H1 (cell line): ENCODE data around the gene MFN1. TPM values are rescaled to one million over a fixed set of nuclear protein-coding genes. Genes with fewer than 3 reads are reported as not detected.
A peak's percentile ranks its signal among the peaks of the same experiment; 100 is the strongest.

Experiments
- CTCF ChIA-PET: fragments of 300-600 bp; sonication (Branson Sonifier 250); formaldehyde crosslinking; loops from one replicate; lab custom pipeline; 2021; ENCODE audit not compliant: partially characterized antibody; lab: Charles Lee
- POLR2A ChIA-PET: fragments of 300-600 bp; sonication (Branson Sonifier 250); formaldehyde crosslinking; loops from one replicate; lab custom pipeline; 2021; ENCODE audit warnings: inconsistent platforms; ENCODE audit not compliant: partially characterized antibody; lab: Charles Lee
- DNase-seq, 2 experiments: peaks; one replicate each; pipeline versions ENCODE4 v3.0.0 to v3.0.0-alpha.2; 2010 to 2022; ENCODE audit warnings: low spot score in 2 of 2, low read depth in 1 of 2, mixed read lengths in 1 of 2
- FAIRE-seq: peaks from 2 replicates; lab custom pipeline; 2011; peaks lifted over from hg19 to GRCh38; lab: Jason Lieb, UNC
- H2AFZ ChIP-seq: 2 replicates; pipeline ENCODE4 v1.8.1; 2012; ENCODE audit warnings: low read length, inconsistent platforms
- H2AK5ac ChIP-seq: 2 replicates; pipeline ENCODE4 v1.6.1; 2013; ENCODE audit warnings: low read depth, low read length
- H2BK120ac ChIP-seq: replicated peaks from 2 replicates; pipeline ENCODE3; 2013; ENCODE audit warnings: low read depth, low read length, inconsistent platforms
- H2BK12ac ChIP-seq: 2 replicates; pipeline ENCODE4 v1.6.1; 2013; ENCODE audit warnings: low read depth, low read length
- H2BK15ac ChIP-seq: 2 replicates; pipeline ENCODE4 v1.6.1; 2013; ENCODE audit warnings: low read length
- H2BK20ac ChIP-seq: 2 replicates; pipeline ENCODE4 v1.6.1; 2013; ENCODE audit warnings: low read length
- H2BK5ac ChIP-seq: 2 replicates; pipeline ENCODE4 v1.6.1; 2013; ENCODE audit warnings: low read depth, low read length
- H3K14ac ChIP-seq: 2 replicates; pipeline ENCODE4 v1.6.1; 2013; ENCODE audit warnings: inconsistent platforms; ENCODE audit not compliant: insufficient read length
- H3K18ac ChIP-seq: 2 replicates; pipeline ENCODE4 v1.6.1; 2013; ENCODE audit warnings: low read length; ENCODE audit errors: extremely low read depth
- H3K23ac ChIP-seq: 2 replicates; pipeline ENCODE4 v1.6.1; 2013; ENCODE audit warnings: inconsistent platforms; ENCODE audit not compliant: insufficient read length
- H3K23me2 ChIP-seq: 2 replicates; pipeline ENCODE4 v1.6.1; 2013; ENCODE audit warnings: low read depth, low read length
- H3K27ac ChIP-seq: 2 replicates; pipeline ENCODE4 v1.6.1; 2011; ENCODE audit warnings: low read depth, low read length, inconsistent platforms
- H3K27me3 ChIP-seq, 4 experiments: replicated peaks in 1 of 4; 1 replicate in 1 of 4; 2 replicates in 3 of 4; pipeline versions ENCODE4 v1.6.1 to v1.8.1; 2011 to 2013; ENCODE audit warnings: low read length in 3 of 4, mild to moderate bottlenecking in 3 of 4, inconsistent platforms in 2 of 4, mixed read lengths in 2 of 4, moderate library complexity in 1 of 4; ENCODE audit not compliant: control insufficient read depth in 3 of 4, insufficient read depth in 3 of 4; ENCODE audit errors: extremely low read depth in 1 of 4
- H3K36me3 ChIP-seq, 4 experiments: 2 replicates each; pipeline versions ENCODE4 v1.6.1 to v1.8.1; 2011 to 2013; ENCODE audit warnings: mild to moderate bottlenecking in 4 of 4, low read length in 3 of 4, moderate library complexity in 2 of 4, control low read depth in 1 of 4, inconsistent platforms in 1 of 4; ENCODE audit not compliant: insufficient read depth in 4 of 4, control insufficient read depth in 2 of 4
- H3K4ac ChIP-seq: replicated peaks from 2 replicates; pipeline ENCODE3; 2013; ENCODE audit warnings: low read length, low read depth, mixed read lengths, inconsistent platforms; ENCODE audit not compliant: insufficient read length
- H3K4me1 ChIP-seq, 4 experiments: replicated peaks in 1 of 4; 1 replicate in 1 of 4; 2 replicates in 3 of 4; pipeline versions ENCODE4 v1.6.1 to v1.8.1; 2011 to 2013; ENCODE audit warnings: low read length in 3 of 4, inconsistent platforms in 2 of 4, mixed read lengths in 1 of 4; ENCODE audit not compliant: insufficient read depth in 4 of 4, control insufficient read depth in 3 of 4
- H3K4me2 ChIP-seq, 2 experiments: 2 replicates each; pipeline versions ENCODE4 v1.6.1 to v1.8.1; 2011 to 2013; ENCODE audit warnings: low read depth in 2 of 2, low read length in 2 of 2, control low read depth in 1 of 2, inconsistent platforms in 1 of 2, mild to moderate bottlenecking in 1 of 2; ENCODE audit not compliant: insufficient read depth in 1 of 2
- H3K4me3 ChIP-seq, 4 experiments: fragments of 200-600, 300-600 bp in 1 of 4; sonication (generic), shearing (Covaris generic), sonication (Bioruptor Twin) in 1 of 4; 2 replicates each; pipeline versions ENCODE4 v1.5.1 to v1.8.1; 2011 to 2016; ENCODE audit warnings: low read length in 4 of 4, low read depth in 3 of 4, control low read depth in 2 of 4, inconsistent platforms in 2 of 4, mild to moderate bottlenecking in 2 of 4, mixed read lengths in 1 of 4, moderate library complexity in 1 of 4; ENCODE audit not compliant: insufficient read depth in 2 of 4; ENCODE audit errors: extremely low read depth in 1 of 4
- H3K56ac ChIP-seq: replicated peaks from 2 replicates; pipeline ENCODE3; 2013; ENCODE audit warnings: low read depth, mild to moderate bottlenecking, mixed read lengths, low read length, inconsistent platforms; ENCODE audit not compliant: insufficient read length
- H3K79me1 ChIP-seq: 2 replicates; pipeline ENCODE4 v1.6.1; 2013; ENCODE audit warnings: low read depth, low read length, control low read depth
- H3K79me2 ChIP-seq, 2 experiments: 2 replicates each; pipeline versions ENCODE4 v1.6.1 to v1.8.1; 2012 to 2013; ENCODE audit warnings: low read length in 2 of 2, mild to moderate bottlenecking in 2 of 2, inconsistent platforms in 1 of 2; ENCODE audit not compliant: insufficient read depth in 2 of 2, control insufficient read depth in 1 of 2
- H3K9ac ChIP-seq, 4 experiments: replicated peaks in 1 of 4; 1 replicate in 1 of 4; 2 replicates in 3 of 4; pipeline versions ENCODE4 v1.6.1 to v1.8.1; 2011 to 2013; ENCODE audit warnings: low read depth in 3 of 4, low read length in 3 of 4, control low read depth in 2 of 4, mild to moderate bottlenecking in 2 of 4, moderate library complexity in 2 of 4, inconsistent platforms in 1 of 4; ENCODE audit errors: extremely low read depth in 1 of 4
- H3K9me3 ChIP-seq, 2 experiments: 2 replicates each; pipeline versions ENCODE4 v1.6.1 to v1.8.1; 2012 to 2013; ENCODE audit warnings: mild to moderate bottlenecking in 2 of 2, moderate library complexity in 2 of 2, control low read depth in 1 of 2, inconsistent platforms in 1 of 2, low read depth in 1 of 2, low read length in 1 of 2, mixed read lengths in 1 of 2; ENCODE audit not compliant: insufficient read depth in 2 of 2
- H4K20me1 ChIP-seq, 2 experiments: replicated peaks in 1 of 2; 2 replicates each; pipeline versions ENCODE3 to v1.8.1; 2011 to 2013; ENCODE audit warnings: inconsistent platforms in 2 of 2, low read length in 2 of 2, mild to moderate bottlenecking in 1 of 2; ENCODE audit not compliant: insufficient read depth in 2 of 2, control insufficient read depth in 1 of 2
- H4K5ac ChIP-seq: 2 replicates; pipeline ENCODE4 v1.6.1; 2013; ENCODE audit warnings: low read length, low read depth, mixed read lengths, inconsistent platforms; ENCODE audit not compliant: insufficient read length
- H4K8ac ChIP-seq: 2 replicates; pipeline ENCODE4 v1.8.0; 2013; ENCODE audit warnings: mild to moderate bottlenecking, moderate library complexity, low read length, inconsistent platforms; ENCODE audit not compliant: insufficient read depth; ENCODE audit errors: extremely low read depth
- H4K91ac ChIP-seq: replicated peaks from 2 replicates; pipeline ENCODE3; 2013; ENCODE audit warnings: low read length, mixed read lengths, inconsistent platforms; ENCODE audit not compliant: insufficient read length
- KDM4A ChIP-seq: IDR thresholded peaks from one replicate; pipeline ENCODE4 v1.7.1; 2012; ENCODE audit warnings: low read depth, mild to moderate bottlenecking, moderate library complexity, low read length, inconsistent platforms; ENCODE audit not compliant: severe bottlenecking
- SRF ChIP-seq: IDR thresholded peaks from 2 replicates; pipeline ENCODE4 v1.6.1; 2011; ENCODE audit warnings: mild to moderate bottlenecking, low read depth, low read length, moderate library complexity
- WGBS, 2 experiments: shearing (Covaris generic) in 1 of 2; methylation state at CpG; one replicate each; pipeline versions ENCODE4 v1.1.6 to v1.1.7; 2013 to 2015; ENCODE audit warnings: low lambda C conversion rate in 2 of 2, mixed read lengths in 2 of 2, inconsistent platforms in 1 of 2, low coverage in 1 of 2, missing lambda C conversion rate in 1 of 2; ENCODE audit not compliant: insufficient replicate concordance in 2 of 2, insufficient coverage in 1 of 2, insufficient read length in 1 of 2; ENCODE audit errors: extremely low coverage in 1 of 2, missing lambda C conversion rate in 1 of 2; 5-methylcytosine and 5-hydroxymethylcytosine counted together
- polyA plus RNA-seq, 7 experiments: library from polyadenylated mRNA; depleted of rRNA in 3 of 7; stranded (reverse) in 5 of 7; unstranded in 2 of 7; fragments of >200 nt in 5 of 7; fragments of 200-250 nt in 2 of 7; gene quantifications; 1 replicate in 5 of 7; 2 replicates in 1 of 7; 4 replicates in 1 of 7; pipeline versions ENCODE4 v1.2.1 to v1.2.3, GENCODE V29; 2011 to 2013; ENCODE audit warnings: missing spikeins in 2 of 7, mixed read lengths in 2 of 7
- total RNA-seq: library from RNA; stranded (reverse); fragmentation: NEBNext Ultra II Directional; extraction: Animal tissue kit (Norgen Biotek cat#: 25700); gene quantifications from 2 replicates; pipeline ENCODE4 v1.2.1, GENCODE V29; 2021

Gene MFN1
- total and polyA plus RNA-seq, 2 of the 8 experiments (the other 6 are each of a cell fraction or from before 2014, with no cell fraction given): 9.1 to 35.6 TPM

GRCh38 chr3:179309225-179310078 is 38.1 kb upstream of the MFN1 start:
- Histone ChIP-seq H3K4me1 (no peaks in the 10 kb centered on the region), H4K8ac (no peak overlapping the region), H3K27me3 (no peaks in the 10 kb centered on the region), H4K20me1 (no peaks in the 10 kb centered on the region), H2BK5ac (no peak overlapping the region), H2AK5ac (no peak overlapping the region), H3K18ac (no peak overlapping the region), H3K79me1 (no peaks in the 10 kb centered on the region), H4K5ac (no peak overlapping the region), H3K9me3 (no peaks in the 10 kb centered on the region), H3K14ac (no peak overlapping the region), H2BK12ac (no peak overlapping the region), H2BK15ac (no peak overlapping the region), H2BK20ac (no peak overlapping the region), H2AFZ (no peak overlapping the region), H3K23ac (no peak overlapping the region), H3K36me3 (no peaks in the 10 kb centered on the region), H3K23me2 (no peaks in the 10 kb centered on the region), H3K4me2 (no peak overlapping the region), H3K56ac (no peak overlapping the region), H2BK120ac (no peak overlapping the region), H4K91ac (no peak overlapping the region), H3K27ac (no peak overlapping the region), H3K79me2 (no peaks in the 10 kb centered on the region), H3K4ac (no peak overlapping the region), H3K4me3 (no peak overlapping the region), H3K9ac (0 out of 7 replicates have a peak overlapping the region, but pooled peaks of 1 of the 4 experiments have one; percentile 13)
- no peak for FAIRE-seq
- ChIA-PET POLR2A (no interaction called here), CTCF (interaction anchor here (1.4 to 1.5 kb wide), 3 partner anchors 12 to 240 kb away, joined by 3 to 9 read pairs (median 4); no protein-coding TSS in a partner anchor)
- no peak for DNase-seq
- 75% methylated on average over 1 of the region's 1 CpG; no CpG with 5 or more reads in 1 of the 2 experiments for WGBS, 2 experiments
- TF ChIP-seq SRF: no peak
- no peak for TF ChIP-seq KDM4A
